Testis (tissue), 3 donors: ENCODE data around the gene CYFIP2. TPM values are rescaled to one million over a fixed set of nuclear protein-coding genes. Genes with fewer than 3 reads are reported as not detected.

Source experiments
- DNase-seq: peaks from one replicate; pipeline ENCODE4 v3.0.0-alpha.2; 2019
- H3K27ac ChIP-seq, 2 donors: fragments of 200-600 bp; sonication (generic); one replicate each; pipeline ENCODE4 v1.5.1; 2019
- H3K27me3 ChIP-seq: fragments of 200-600 bp; sonication (generic); one replicate; pipeline ENCODE4 v1.5.1; 2019
- H3K36me3 ChIP-seq: fragments of 200-600 bp; sonication (generic); one replicate; pipeline ENCODE4 v1.5.1; 2017; ENCODE audit warnings: low read depth; ENCODE audit errors: missing control alignments
- H3K4me1 ChIP-seq: fragments of 200-600 bp; sonication (generic); one replicate; pipeline ENCODE4 v1.5.1; 2019
- H3K4me3 ChIP-seq, 2 donors: fragments of 200-600 bp; sonication (generic); one replicate each; pipeline ENCODE4 v1.5.1; 2017 to 2019
- H3K9me3 ChIP-seq: fragments of 200-600 bp; sonication (generic); one replicate; pipeline ENCODE4 v1.5.1; 2017
- CTCF ChIP-seq, 3 experiments: fragments of 450-650 bp in 2 of 3; fragments of 200-600 bp in 1 of 3; sonication (generic) in 1 of 3; IDR thresholded peaks; one replicate each; pipeline ENCODE4 v1.5.1; 2016 to 2019; ENCODE audit warnings: antibody characterized with exemption in 3 of 3, mild to moderate bottlenecking in 2 of 3, moderate library complexity in 1 of 3
- POLR2A ChIP-seq: fragments of 450-650 bp; IDR thresholded peaks from one replicate; pipeline ENCODE4 v1.6.1; 2017; ENCODE audit warnings: antibody characterized with exemption, mild to moderate bottlenecking, moderate library complexity
- WGBS, 2 donors: methylation state at CpG; one replicate each; pipeline ENCODE4 v1.1.5; 2018; 5-methylcytosine and 5-hydroxymethylcytosine counted together
- intact Hi-C: fragments of 100-400 bp; cut with DNase I; formaldehyde crosslinking; loops from one replicate; pipeline ENCODE4 v1.15.1; 2023; ENCODE audit warnings: low total_unique reads
- polyA plus RNA-seq: library from polyadenylated mRNA; stranded (reverse); fragments of 350-450 nt; fragmentation: Illumina TruSeq; extraction: RNeasy Lipid Tissue Mini Kit (QIAGEN cat#74804); gene quantifications from one replicate; pipeline ENCODE4 v1.2.3, GENCODE V29; 2014; ENCODE audit warnings: low read depth, low replicate concordance; ENCODE audit not compliant: insufficient read depth
- total RNA-seq, 2 donors: library from RNA; depleted of rRNA; stranded (reverse); fragments of >200 nt; gene quantifications; one replicate each; pipeline ENCODE4 v1.2.3, GENCODE V29; 2016

Gene CYFIP2
- total and polyA plus RNA-seq, 3 donors from 2014 or later = 21.7 to 41.4 (median 32.1) TPM

- Histone ChIP-seq H3K27me3 (no peaks in the 10 kb centered on the region), H3K36me3 (no peaks in the 10 kb centered on the region), H3K4me3 (no peak overlapping the region), H3K9me3 (no peaks in the 10 kb centered on the region), H3K27ac (no peak overlapping the region), H3K4me1 (no peaks in the 10 kb centered on the region)
- no peak for TF ChIP-seq CTCF (IDR thresholded peaks at IDR 0.05)
- no peak for TF ChIP-seq POLR2A
- DNase-seq = no peak
- 86 to 87% methylated on average over 4 of the region's 4 CpGs for WGBS, 2 donors
- intact Hi-C loops = no loop called here
Measured at GRCh38 chr5:157269761-157270272, 3.9 kb downstream of the CYFIP2 start.

- no peak overlapping the region for H3K27ac ChIP-seq
- H3K4me1 ChIP-seq = no peaks in the 10 kb centered on the region
- intact Hi-C loops = no loop called here
- no peaks in the 10 kb centered on the region for H3K36me3 ChIP-seq
- no peak for DNase-seq
- WGBS, 2 donors = 71 to 79% methylated on average over 3 of the region's 3 CpGs
- no peak overlapping the region for H3K4me3 ChIP-seq
- no peaks in the 10 kb centered on the region for H3K9me3 ChIP-seq
- TF ChIP-seq CTCF (IDR thresholded peaks at IDR 0.05) = no peak
- TF ChIP-seq POLR2A = no peak
- H3K27me3 ChIP-seq = no peaks in the 10 kb centered on the region
Measured at GRCh38 chr5:157270771-157271170, 4.8 kb downstream of the CYFIP2 start.

- WGBS, 2 donors = 76 to 86% methylated on average over 12 of the region's 12 CpGs
- Histone ChIP-seq H3K4me3 (no peak overlapping the region), H3K4me1 (no peaks in the 10 kb centered on the region), H3K36me3 (no peaks in the 10 kb centered on the region), H3K9me3 (no peaks in the 10 kb centered on the region), H3K27me3 (no peaks in the 10 kb centered on the region), H3K27ac (no peak overlapping the region)
- DNase-seq = no peak
- intact Hi-C loops = no loop called here
- TF ChIP-seq POLR2A (no peak), CTCF (IDR thresholded peaks at IDR 0.05) (no peak)
Measured at GRCh38 chr5:157271740-157272271, 5.9 kb downstream of the CYFIP2 start.

- Histone ChIP-seq H3K4me1 (no peaks in the 10 kb centered on the region), H3K4me3 (no peak overlapping the region), H3K27ac (no peak overlapping the region), H3K36me3 (no peaks in the 10 kb centered on the region), H3K9me3 (no peaks in the 10 kb centered on the region), H3K27me3 (no peaks in the 10 kb centered on the region)
- intact Hi-C loops = no loop called here
- no peak for TF ChIP-seq CTCF (IDR thresholded peaks at IDR 0.05)
- TF ChIP-seq POLR2A = no peak
- WGBS, 2 donors = 87 to 91% methylated on average over 1 of the region's 1 CpG
- no peak for DNase-seq
Measured at GRCh38 chr5:157273131-157273556, 7.2 kb downstream of the CYFIP2 start.

GRCh38 chr5:157275403-157275802 lies 9.5 kb downstream of the CYFIP2 start:
- no peak for DNase-seq
- no peaks in the 10 kb centered on the region for H3K4me1 ChIP-seq
- no peak overlapping the region for H3K27ac ChIP-seq
- H3K4me3 ChIP-seq = no peak overlapping the region
- no peaks in the 10 kb centered on the region for H3K9me3 ChIP-seq
- no peaks in the 10 kb centered on the region for H3K27me3 ChIP-seq
- WGBS, 2 donors = 95 to 97% methylated on average over 1 of the region's 1 CpG
- TF ChIP-seq CTCF (IDR thresholded peaks at IDR 0.05) (no peak), POLR2A (no peak)
- H3K36me3 ChIP-seq = no peaks in the 10 kb centered on the region
- intact Hi-C loops = no loop called here
